GM12878 (cell line): Measurements from ENCODE around the gene RBM45.

ENCODE experiments used
- BCLAF1 ChIP-seq: fragments of 450-650 bp; IDR thresholded peaks from 2 replicates; pipeline ENCODE4 v1.6.1; 2017; ENCODE audit warnings: antibody characterized with exemption, mild to moderate bottlenecking, moderate library complexity
- BRCA1 ChIP-seq: IDR thresholded peaks from 2 replicates; pipeline ENCODE4 v1.6.1; 2011; ENCODE audit warnings: low read depth, low read length, improper control_type of control experiment
- CBX5 ChIP-seq: sonication (generic); IDR thresholded peaks from 2 replicates; pipeline ENCODE4 v1.6.1; 2016; ENCODE audit warnings: low read depth, moderate library complexity, mild to moderate bottlenecking, inconsistent platforms
- CTCF ChIP-seq, 3 experiments: IDR thresholded peaks in 2 of 3; conservative IDR thresholded peaks in 1 of 3; 2 replicates each; pipeline ENCODE4 v1.5.1; 2011; ENCODE audit warnings: low read depth in 3 of 3, low read length in 3 of 3, mild to moderate bottlenecking in 3 of 3, control low read depth in 2 of 3, moderate library complexity in 2 of 3, inconsistent platforms in 1 of 3, mixed read lengths in 1 of 3; ENCODE audit not compliant: control insufficient read depth in 2 of 3, insufficient read depth in 1 of 3; ENCODE audit errors: extremely low read depth in 1 of 3
- EGR1 ChIP-seq, 2 experiments: IDR thresholded peaks; 1 replicate in 1 of 2; 2 replicates in 1 of 2; pipeline ENCODE4 v1.6.1; 2011 to 2012; ENCODE audit warnings: low read depth in 2 of 2, low read length in 2 of 2, borderline replicate concordance in 1 of 2, mild to moderate bottlenecking in 1 of 2, moderate library complexity in 1 of 2
- EP300 ChIP-seq, 2 experiments: fragments of 150-350 bp in 1 of 2; IDR thresholded peaks; 2 replicates each; pipeline ENCODE4 v1.6.1; 2011 to 2012; ENCODE audit warnings: low read depth in 2 of 2, low read length in 2 of 2, borderline replicate concordance in 1 of 2, improper control_type of control experiment in 1 of 2, inconsistent platforms in 1 of 2; ENCODE audit not compliant: control insufficient read depth in 1 of 2
- EZH2 ChIP-seq: IDR thresholded peaks from 2 replicates; pipeline ENCODE4 v1.6.1; 2012; ENCODE audit warnings: low read depth, mild to moderate bottlenecking, control low read depth, inconsistent platforms, low read length, borderline replicate concordance; ENCODE audit not compliant: control insufficient read depth
- GABPA ChIP-seq: IDR thresholded peaks from 2 replicates; pipeline ENCODE4 v1.6.1; 2014; ENCODE audit warnings: antibody characterized with exemption, low read depth, mild to moderate bottlenecking, inconsistent platforms
- NFIC ChIP-seq: IDR thresholded peaks from 2 replicates; pipeline ENCODE4 v1.6.1; 2012; ENCODE audit warnings: low read depth, mild to moderate bottlenecking, inconsistent platforms, low read length, moderate library complexity
- POLR2A ChIP-seq: IDR thresholded peaks from 2 replicates; pipeline ENCODE4 v1.6.1; 2011; ENCODE audit warnings: low read depth, mild to moderate bottlenecking, low read length
- POLR2AphosphoS5 ChIP-seq: IDR thresholded peaks from 2 replicates; pipeline ENCODE4 v1.6.1; 2011; ENCODE audit warnings: mild to moderate bottlenecking, low read length, inconsistent platforms
- RFX5 ChIP-seq: IDR thresholded peaks from 2 replicates; pipeline ENCODE4 v1.6.1; 2011; ENCODE audit warnings: low read depth, low read length, improper control_type of control experiment
- USF2 ChIP-seq: IDR thresholded peaks from 2 replicates; pipeline ENCODE4 v1.6.1; 2011; ENCODE audit warnings: low read depth, low read length, improper control_type of control experiment, borderline replicate concordance
- YY1 ChIP-seq: IDR thresholded peaks from 2 replicates; pipeline ENCODE4 v1.6.1; 2011; ENCODE audit warnings: low read depth, mild to moderate bottlenecking, low read length

GRCh38 chr2:178074123-178075005, 37.9 kb upstream of the RBM45 start:
- TF ChIP-seq CBX5 (no peak), RFX5 (no peak), EGR1 (IDR thresholded peaks at IDR 0.05; ENCODE audit: borderline replicate concordance in 1 of 2, low read depth in 2 of 2, low read length in 2 of 2) (no peak), CTCF (IDR thresholded peaks at IDR 0.05 in 2 of 3, conservative IDR thresholded peaks at IDR 0.05 in 1 of 3; ENCODE audit: control insufficient read depth in 2 of 3, extremely low read depth in 1 of 3, insufficient read depth in 1 of 3, low read depth in 3 of 3, low read length in 3 of 3) (no peak), USF2 (no peak), BCLAF1 (no peak), GABPA (no peak), POLR2AphosphoS5 (no peak), BRCA1 (no peak), EP300 (IDR thresholded peaks at IDR 0.05; ENCODE audit: borderline replicate concordance in 1 of 2, control insufficient read depth in 1 of 2, low read depth in 2 of 2, low read length in 2 of 2) (no peak), EZH2 (no peak), POLR2A (no peak), YY1 (no peak), NFIC (no peak)
